Upper lobe of left lung (tissue), 4 donors: Measurements from ENCODE around the gene POGZ.

ENCODE experiments used
- CTCF ChIP-seq, 6 experiments: fragments of 450-650 bp in 4 of 6; fragments of 200-600 bp in 2 of 6; sonication (generic) in 2 of 6; IDR thresholded peaks; one replicate each; pipeline ENCODE4 v1.5.1; 2016 to 2019; ENCODE audit warnings: antibody characterized with exemption in 6 of 6
- EP300 ChIP-seq, 4 donors: sonication (generic); formaldehyde crosslinking; IDR thresholded peaks; one replicate each; pipeline ENCODE4 v1.5.1; 2017; ENCODE audit warnings: antibody characterized with exemption in 4 of 4, control low read depth in 2 of 4
- POLR2A ChIP-seq, 4 donors: fragments of 450-650 bp; IDR thresholded peaks; one replicate each; pipeline ENCODE4 v1.5.1; 2016 to 2017; ENCODE audit warnings: antibody characterized with exemption in 4 of 4, mild to moderate bottlenecking in 2 of 4
- POLR2AphosphoS5 ChIP-seq, 2 donors: sonication (generic); formaldehyde crosslinking; IDR thresholded peaks; one replicate each; pipeline ENCODE4 v1.5.1; 2017; ENCODE audit warnings: antibody characterized with exemption in 2 of 2

- TF ChIP-seq CTCF (IDR thresholded peaks at IDR 0.05) (no peak), EP300 (IDR thresholded peaks at IDR 0.05) (no peak), POLR2A (IDR thresholded peaks at IDR 0.05) (no peak), POLR2AphosphoS5 (IDR thresholded peaks at IDR 0.05) (no peak)
Measured at GRCh38 chr1:151486557-151486956, 27.3 kb upstream of the POGZ start.
